Stimulated activated CD8-positive, alpha-beta memory T cell treated with anti-CD3 and anti-CD28 coated beads, Interleukin-4, amount 100 ng/mL, for 4 hours (primary cell): ENCODE results near the gene MLEC.

Source experiments
- DNase-seq, 2 donors: peaks; one replicate each; pipeline ENCODE4 v3.0.0-alpha.2; 2020; ENCODE audit warnings: low read depth in 2 of 2, low spot score in 1 of 2

MLEC gene, protein sequence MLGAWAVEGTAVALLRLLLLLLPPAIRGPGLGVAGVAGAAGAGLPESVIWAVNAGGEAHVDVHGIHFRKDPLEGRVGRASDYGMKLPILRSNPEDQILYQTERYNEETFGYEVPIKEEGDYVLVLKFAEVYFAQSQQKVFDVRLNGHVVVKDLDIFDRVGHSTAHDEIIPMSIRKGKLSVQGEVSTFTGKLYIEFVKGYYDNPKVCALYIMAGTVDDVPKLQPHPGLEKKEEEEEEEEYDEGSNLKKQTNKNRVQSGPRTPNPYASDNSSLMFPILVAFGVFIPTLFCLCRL

GRCh38 chr12:120686690-120687577, at the start of gene MLEC:
Gene MLEC, plus strand, starts transcription at chr12:120687149. Its CDS starts 148 bp downstream, at chr12:120687297.
- DNase-seq = peak; percentile 97 to 99

GRCh38 chr12:120639771-120640721, 46.9 kb upstream of the MLEC start, which contains the start of gene CABP1:
Gene CABP1, plus strand, starts transcription at chr12:120640626. Its CDS starts 60 bp downstream, at chr12:120640686.
- DNase-seq = peak; percentile 60 to 61

DNA sequence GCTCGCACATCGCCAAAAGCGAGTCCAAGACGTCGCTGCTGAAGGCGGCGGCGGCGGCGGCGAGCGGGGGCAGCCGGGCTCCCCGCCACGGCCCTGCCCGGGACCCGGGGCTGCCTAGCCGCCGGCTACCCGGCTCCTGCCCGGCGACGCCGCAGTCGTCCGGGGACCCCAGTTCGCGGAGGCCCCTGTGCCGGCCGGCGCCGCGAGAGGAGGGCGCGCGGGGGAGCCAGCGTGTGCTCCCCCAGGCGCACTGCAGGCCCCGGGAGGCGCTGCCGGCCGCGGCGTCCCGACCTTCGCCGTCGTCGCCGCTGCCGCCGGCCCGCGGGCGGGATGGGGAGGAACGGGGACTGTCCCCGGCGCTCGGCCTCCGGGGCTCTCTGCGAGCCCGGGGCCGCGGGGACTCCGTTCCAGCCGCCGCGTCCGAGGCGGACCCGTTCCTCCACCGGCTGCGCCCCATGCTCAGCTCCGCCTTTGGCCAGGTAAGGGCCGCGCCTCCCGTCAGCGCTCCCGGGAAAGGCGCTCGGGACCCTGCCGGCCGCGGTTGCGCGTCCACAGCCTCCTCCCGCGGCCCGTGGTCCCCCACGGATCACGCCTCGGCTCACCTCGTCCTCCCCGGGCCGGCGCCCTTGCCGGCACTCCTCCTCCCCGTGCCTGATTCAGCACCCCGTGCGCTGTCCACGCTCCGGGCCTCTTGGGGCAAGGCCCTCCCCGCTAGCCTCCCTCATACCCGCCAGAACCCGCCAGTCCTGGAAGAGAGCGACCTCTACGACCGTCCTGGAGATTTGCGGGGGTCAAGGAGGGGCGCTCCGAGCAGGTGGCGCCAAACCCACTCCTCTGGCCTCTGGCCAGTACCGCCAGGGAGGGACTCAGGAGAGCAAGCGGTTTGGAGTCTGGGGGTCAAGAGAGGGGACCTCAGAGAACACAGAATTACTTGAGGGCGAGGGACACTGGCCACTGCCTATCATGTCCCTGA, 45.8 kb upstream of the MLEC start:
- DNase-seq = no peak

DNA sequence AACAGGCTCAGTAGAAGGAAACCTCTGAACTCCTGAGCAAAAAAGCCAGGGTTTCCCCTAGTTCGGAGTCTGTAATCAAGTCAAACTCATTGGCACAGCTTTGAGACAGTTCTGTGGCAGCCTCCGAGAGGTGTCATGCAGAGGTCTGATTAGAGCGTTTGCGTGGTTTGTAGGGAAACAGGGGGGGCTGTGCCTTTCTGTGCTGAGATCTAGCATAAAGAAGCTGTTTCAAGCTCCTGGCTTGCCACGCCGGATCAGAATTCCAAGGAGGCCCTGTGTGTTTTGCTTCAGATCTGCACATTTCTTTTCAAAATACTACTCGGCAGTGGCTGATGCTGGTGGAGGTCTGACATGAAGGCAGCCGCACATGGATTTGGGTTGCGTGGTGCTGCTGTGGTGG, 44.8 kb upstream of the MLEC start:
- DNase-seq = no peak

DNA sequence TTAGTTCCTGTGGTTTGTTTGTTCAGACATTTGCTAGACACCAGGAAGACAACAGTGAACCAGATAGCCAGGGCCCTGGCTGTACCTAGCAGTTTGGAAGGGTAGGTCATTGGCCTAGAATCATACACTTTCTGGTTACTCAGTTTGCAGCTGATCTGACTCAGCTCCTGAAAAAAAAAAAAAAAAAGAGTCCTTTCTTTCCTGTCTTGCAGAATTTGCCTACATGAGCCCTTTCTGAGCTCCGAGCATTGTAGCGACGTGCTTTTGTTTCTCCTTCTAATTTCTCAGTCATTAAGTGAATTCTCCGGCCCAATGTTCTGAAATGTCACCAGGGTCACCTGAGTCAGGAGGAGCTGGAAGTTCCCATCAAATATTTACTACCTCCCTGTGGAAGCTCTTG, 44.1 kb upstream of the MLEC start:
- DNase-seq = no peak

GRCh38 chr12:120643574-120643973, 43.4 kb upstream of the MLEC start:
- DNase-seq = no peak

DNA sequence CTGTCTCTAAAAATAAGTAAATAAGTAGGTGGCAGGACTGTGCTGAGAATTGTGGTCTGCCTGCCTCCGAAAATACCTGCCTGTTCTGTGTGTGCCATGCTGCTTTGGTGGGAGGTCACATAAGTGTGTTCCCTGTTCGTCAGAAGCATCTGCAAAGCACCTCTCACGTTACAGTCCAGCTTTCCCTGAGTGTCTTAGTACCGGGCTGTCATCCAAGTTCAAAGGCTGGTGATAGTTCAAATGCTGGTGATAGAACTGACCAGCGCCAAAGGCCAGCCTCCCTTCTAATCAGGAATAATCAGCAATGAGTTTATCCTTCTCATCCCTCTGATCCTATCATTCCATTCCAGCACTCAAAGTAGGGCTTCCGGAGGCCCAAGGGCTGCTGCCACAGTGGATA, 40.9 kb upstream of the MLEC start:
- DNase-seq = no peak

GRCh38 chr12:120647375-120647755, 39.6 kb upstream of the MLEC start:
- no peak for DNase-seq

DNA sequence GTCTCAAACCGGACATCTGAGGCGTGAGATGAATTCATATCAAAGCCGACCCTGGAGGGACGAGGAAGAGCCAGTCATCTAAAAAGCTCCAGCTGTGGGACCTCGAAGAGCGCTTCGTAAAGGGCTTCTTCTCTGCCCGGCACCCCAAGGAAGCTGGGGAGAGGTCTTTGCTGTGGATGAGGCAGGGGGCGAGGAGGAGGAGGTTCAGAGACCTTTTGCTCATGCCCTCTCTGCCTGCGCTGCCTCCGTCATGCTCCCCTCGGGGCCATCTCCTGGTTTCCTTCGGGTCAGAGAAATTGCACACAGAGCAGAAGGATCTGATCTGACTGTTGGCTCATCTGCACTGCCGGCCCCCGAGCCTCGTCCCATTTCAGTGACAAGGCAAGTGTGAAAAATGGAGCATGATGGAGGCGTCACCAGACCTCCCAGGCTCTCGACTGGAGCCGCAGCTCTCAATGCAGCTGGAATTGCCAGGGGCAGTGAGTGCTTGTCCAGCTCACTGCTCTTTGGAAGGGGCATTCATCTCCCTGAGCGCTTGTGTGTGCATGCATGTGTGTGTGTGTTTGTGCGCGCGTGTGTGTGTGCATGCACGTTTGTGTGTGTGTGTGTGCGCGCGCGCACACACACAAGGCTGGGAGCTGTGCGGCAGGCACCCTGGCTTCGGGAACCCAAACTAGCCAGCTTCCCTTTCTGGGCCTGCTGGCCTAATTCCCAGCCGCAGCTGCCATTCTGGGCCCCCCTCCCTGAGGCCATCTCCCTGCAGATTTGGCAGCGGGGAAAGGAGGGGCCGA, 37.3 kb upstream of the MLEC start:
- DNase-seq = no peak

- DNase-seq = no peak
Measured at GRCh38 chr12:120650233-120650690, 36.7 kb upstream of the MLEC start.

- no peak for DNase-seq
Measured at GRCh38 chr12:120651821-120652220, 35.1 kb upstream of the MLEC start.

DNA sequence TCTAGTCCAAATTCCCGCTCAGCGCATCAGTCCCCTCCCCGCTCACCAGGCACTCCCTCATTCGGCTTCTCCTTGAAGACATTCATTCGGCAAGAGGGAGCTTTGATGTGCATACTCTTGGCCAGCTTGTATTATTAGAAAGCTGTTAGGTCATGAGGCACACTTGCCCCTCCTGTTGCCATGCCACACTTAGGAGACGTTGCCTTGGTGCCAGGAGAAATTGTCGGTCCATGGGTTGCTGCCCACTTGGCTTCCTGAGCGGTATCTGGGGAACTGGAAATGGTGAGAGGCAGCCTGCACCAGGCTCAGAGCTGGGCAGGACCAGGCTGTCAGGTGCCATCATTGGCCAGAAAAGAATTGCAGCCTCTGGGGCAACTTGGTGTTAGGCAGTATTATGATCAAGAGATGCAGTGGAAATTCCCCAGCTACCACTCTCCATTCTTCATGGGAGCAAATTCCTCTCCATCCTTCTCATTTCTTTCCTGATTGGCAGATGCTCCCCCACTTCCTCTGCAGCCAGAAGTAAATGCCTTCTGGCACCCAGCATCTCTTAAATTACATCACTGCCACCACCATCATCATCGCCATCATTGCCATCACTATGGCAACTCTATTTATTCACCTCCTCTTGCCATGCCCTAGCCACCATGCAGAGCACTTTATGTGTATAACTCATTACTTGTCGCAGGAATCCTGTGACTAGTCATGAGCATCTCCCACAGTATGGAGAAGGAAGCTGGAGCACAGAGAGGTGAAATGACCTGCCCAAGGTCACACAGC, 34.1 kb upstream of the MLEC start:
- no peak for DNase-seq

DNA sequence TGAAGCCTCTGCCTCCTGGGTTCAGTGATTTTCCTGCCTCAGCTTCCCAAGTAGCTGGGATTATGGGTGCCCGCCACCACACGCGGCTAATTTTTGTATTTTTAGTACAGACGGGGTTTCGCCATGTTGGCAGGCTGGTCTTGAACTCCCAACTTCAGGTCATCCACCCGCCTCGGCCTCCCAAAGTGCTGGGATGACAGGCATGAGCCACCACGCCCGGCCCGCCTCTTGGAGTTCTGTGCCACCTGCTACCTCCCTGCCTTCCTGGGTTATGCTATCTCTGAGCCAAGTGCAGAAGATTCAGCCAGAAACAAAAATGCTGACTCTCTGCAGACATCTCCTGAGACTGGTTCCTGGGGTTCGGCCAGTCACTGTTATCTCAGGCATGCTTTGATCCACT, 33.3 kb upstream of the MLEC start:
- DNase-seq = no peak

- DNase-seq = no peak
Measured at GRCh38 chr12:120654656-120655055, 32.3 kb upstream of the MLEC start.

DNA sequence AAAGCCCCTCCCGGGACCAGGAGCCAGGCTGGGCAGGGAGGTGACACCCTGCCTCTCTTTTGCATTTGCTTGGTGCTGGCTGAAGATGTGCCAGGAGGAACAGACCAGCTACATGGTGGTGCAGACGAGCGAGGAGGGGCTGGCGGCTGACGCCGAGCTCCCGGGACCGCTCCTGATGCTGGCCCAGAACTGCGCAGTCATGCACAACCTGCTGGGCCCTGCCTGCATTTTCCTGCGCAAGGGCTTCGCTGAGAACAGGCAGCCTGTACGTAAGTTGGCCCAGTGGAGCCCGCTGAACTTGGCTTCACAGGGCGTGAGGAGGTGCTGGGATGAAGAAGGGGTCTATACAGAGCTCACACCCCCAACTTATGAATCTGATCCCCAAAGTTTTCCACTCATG, 30.9 kb upstream of the MLEC start:
- DNase-seq = no peak

- no peak for DNase-seq
Measured at GRCh38 chr12:120658286-120659150, 28.4 kb upstream of the MLEC start.

DNA sequence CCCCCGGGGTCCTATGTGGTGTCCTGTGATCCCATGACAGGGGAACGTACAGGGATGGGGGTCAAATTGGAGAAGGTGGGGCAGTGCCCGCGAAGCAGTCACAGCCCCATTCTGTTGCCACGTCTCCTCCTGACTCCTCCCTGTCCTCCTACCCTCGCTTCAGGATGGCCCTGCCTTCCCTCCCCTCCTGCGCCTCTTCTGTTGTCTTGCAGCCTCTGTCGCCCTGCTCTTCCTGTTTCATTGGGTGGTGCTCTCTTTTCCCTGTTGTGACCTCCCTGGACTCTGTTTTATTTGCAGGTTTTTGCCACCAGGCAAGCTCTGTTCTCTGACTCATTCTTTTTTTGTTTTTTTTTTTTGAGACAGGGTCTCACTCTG, 27.8 kb upstream of the MLEC start:
- DNase-seq = no peak
